Right cardiac atrium (tissue), 5 donors: ENCODE data around the gene ADGRE1. TPM values are rescaled to one million over a fixed set of nuclear protein-coding genes. Genes with fewer than 3 reads are reported as not detected.

Source experiments
- ATAC-seq, 2 donors: fragments of 200-7000 bp; cut with Tn5 transposase; one replicate each; pipeline versions ENCODE4 v1.8.0 to v1.9.1; 2020; ENCODE audit warnings: moderate library complexity in 2 of 2, mild to moderate bottlenecking in 1 of 2
- DNase-seq, 3 donors: peaks; one replicate each; pipeline ENCODE4 v3.0.0-alpha.2; 2020
- H3K27ac ChIP-seq: one replicate; pipeline ENCODE4 v1.5.1; 2013; ENCODE audit warnings: mild to moderate bottlenecking, low read length, control low read depth, moderate library complexity
- H3K27me3 ChIP-seq: one replicate; pipeline ENCODE4 v1.6.1; 2013; ENCODE audit not compliant: control insufficient read depth, insufficient read depth
- H3K4me1 ChIP-seq: one replicate; pipeline ENCODE4 v1.6.1; 2013; ENCODE audit warnings: low read length; ENCODE audit not compliant: control insufficient read depth, insufficient read depth
- H3K4me3 ChIP-seq: one replicate; pipeline ENCODE4 v1.5.1; 2013; ENCODE audit warnings: low read length, control low read depth
- H3K9me3 ChIP-seq: one replicate; pipeline ENCODE4 v1.6.1; 2013; ENCODE audit warnings: low read length; ENCODE audit not compliant: control insufficient read depth
- WGBS: extraction: QIAGEN DNeasy Blood & Tissue Kit; methylation state at CpG from one replicate; pipeline ENCODE4 v1.1.7; 2013; 5-methylcytosine and 5-hydroxymethylcytosine counted together
- intact Hi-C, 4 donors: fragments of 100-400 bp; cut with DNase I; formaldehyde crosslinking; loops; one replicate each; pipeline versions ENCODE4 v1.11.0 to v1.14.0; 2022 to 2023
- polyA plus RNA-seq: library from polyadenylated mRNA; stranded (reverse); fragments of 200-250 nt; gene quantifications from one replicate; pipeline ENCODE4 v1.2.3, GENCODE V29; 2013
- total RNA-seq, 4 donors: library from RNA; stranded (reverse); fragmentation: NEBNext Ultra II Directional; extraction: Animal tissue kit (Norgen Biotek cat#: 25700); gene quantifications; one replicate each; pipeline ENCODE4 v1.2.1, GENCODE V29; 2021
- donor health status: healthy with polysubstance abuse.
- donor health status: DM: no; HTN: yes; CAD: no.
- donor health status: DM: no; HTN: no; CAD: no.
- donor health status: DM: no; HTN: yes; CAD: no; lungs with severe emphysema.
- donor health status: DM: yes; HTN: yes; CAD: no.

The ADGRE1 gene
- total and polyA plus RNA-seq, 5 donors: 0.25 to 0.53 (median 0.38) TPM; not detected in 1

DNA sequence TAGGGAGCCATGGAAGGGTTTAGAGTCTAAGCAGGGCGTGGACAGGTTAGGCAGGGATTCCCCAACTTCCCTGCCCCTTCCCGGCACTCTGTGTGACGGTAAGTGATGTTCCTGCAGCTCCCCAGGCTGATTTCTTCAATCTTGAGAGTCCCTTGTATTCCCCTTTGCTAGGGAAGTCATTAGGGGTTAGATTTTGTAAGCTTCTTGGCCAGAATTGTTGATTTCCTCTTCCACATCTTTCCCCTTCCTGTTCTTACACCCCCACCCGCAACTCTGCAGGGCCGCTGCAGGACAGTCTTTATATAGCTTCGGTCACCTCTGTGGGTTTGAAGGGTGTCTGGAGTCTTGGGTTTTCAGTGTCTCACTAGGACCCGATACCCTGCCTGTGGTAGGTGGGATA is 10.6 kb upstream of the ADGRE1 start:
- ATAC-seq (no peak), DNase-seq (no peak)
- Histone ChIP-seq H3K4me1 (no peaks in the 10 kb centered on the region), H3K4me3 (no peak overlapping the region), H3K9me3 (peaks cover 5% of the 10 kb centered on the region), H3K27me3 (no peaks in the 10 kb centered on the region), H3K27ac (no peak overlapping the region)
- intact Hi-C loops: no loop called here
- WGBS: 57% methylated on average over 7 of the region's 7 CpGs

- Histone ChIP-seq H3K27me3 (no peaks in the 10 kb centered on the region), H3K9me3 (peaks cover 5% of the 10 kb centered on the region), H3K27ac (no peak overlapping the region), H3K4me3 (no peak overlapping the region), H3K4me1 (no peaks in the 10 kb centered on the region)
- DNase-seq (no peak), ATAC-seq (no peak)
- intact Hi-C loops: no loop called here
- WGBS: 77% methylated on average over 4 of the region's 4 CpGs
Measured at GRCh38 chr19:6877766-6878165, 9.6 kb upstream of the ADGRE1 start.

GRCh38 chr19:6886277-6886897 is 992 bp upstream of the ADGRE1 start:
- intact Hi-C loops: no loop called here
- no peak for ATAC-seq
- 75% methylated on average over 7 of the region's 7 CpGs for WGBS
- DNase-seq: no peak
- Histone ChIP-seq H3K27me3 (no peaks in the 10 kb centered on the region), H3K9me3 (no peaks in the 10 kb centered on the region), H3K4me1 (no peaks in the 10 kb centered on the region), H3K4me3 (no peak overlapping the region), H3K27ac (no peak overlapping the region)

DNA sequence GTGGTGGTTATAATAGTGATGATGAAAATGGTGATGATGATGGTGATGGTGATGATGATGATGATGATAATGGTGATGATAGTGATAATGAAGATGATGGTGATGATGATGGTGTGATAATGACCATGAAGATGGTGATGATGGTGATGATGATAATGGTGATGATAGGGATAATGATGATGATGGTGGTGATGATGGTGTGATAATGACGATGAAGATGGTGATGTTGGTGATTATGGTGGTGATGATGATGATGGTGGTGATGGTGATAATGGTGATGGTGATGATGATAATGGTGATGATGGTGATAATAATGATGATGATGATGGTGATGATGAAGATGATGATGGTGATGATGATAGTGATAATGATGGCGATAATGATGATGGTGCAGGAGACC is 1.6 kb downstream of the ADGRE1 start:
- H3K27me3 ChIP-seq: no peaks in the 10 kb centered on the region
- no peak for ATAC-seq
- 90% methylated on average over 2 of the region's 2 CpGs for WGBS

GRCh38 chr19:6890401-6890913 is 3.1 kb downstream of the ADGRE1 start:
- no peak for DNase-seq
- no peak for ATAC-seq
- WGBS: 50% methylated on average over 3 of the region's 3 CpGs
- Histone ChIP-seq H3K27ac (no peak overlapping the region), H3K27me3 (no peaks in the 10 kb centered on the region), H3K9me3 (peaks cover 3% of the 10 kb centered on the region), H3K4me3 (no peak overlapping the region), H3K4me1 (no peaks in the 10 kb centered on the region)
- intact Hi-C loops: no loop called here

More for the DNA sequence above, 1.6 kb downstream of the ADGRE1 start:
- no peak for DNase-seq
- Histone ChIP-seq H3K4me1 (no peaks in the 10 kb centered on the region), H3K4me3 (no peak overlapping the region), H3K27ac (no peak overlapping the region), H3K9me3 (no peaks in the 10 kb centered on the region)
- intact Hi-C loops: no loop called here

DNA sequence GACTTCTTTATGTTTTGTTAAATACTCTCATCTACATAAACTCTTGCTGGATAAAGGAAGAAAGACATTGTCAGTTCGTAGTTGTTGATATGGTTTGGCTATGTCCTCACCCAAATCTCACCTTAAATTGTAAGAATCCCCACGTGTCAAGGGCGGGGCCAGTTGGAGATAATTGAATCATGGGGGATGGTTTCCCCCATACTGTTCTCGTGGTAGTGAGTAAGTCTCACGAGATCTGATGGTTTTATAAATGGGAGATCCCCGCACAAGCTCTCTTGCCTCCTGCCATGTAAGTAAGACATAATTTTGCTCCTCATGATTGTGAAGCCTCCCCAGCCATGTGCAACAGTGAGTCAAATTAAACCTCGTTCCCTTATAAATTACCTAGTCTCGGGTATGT is 3.6 kb downstream of the ADGRE1 start:
- ATAC-seq (no peak), DNase-seq (no peak)
- 67% methylated on average over 8 of the region's 8 CpGs for whole genome bisulfite sequencing
- Histone ChIP-seq H3K27me3 (no peaks in the 10 kb centered on the region), H3K4me1 (no peaks in the 10 kb centered on the region), H3K4me3 (no peak overlapping the region), H3K27ac (no peak overlapping the region), H3K9me3 (peaks cover 3% of the 10 kb centered on the region)
- intact Hi-C loops: no loop called here

DNA sequence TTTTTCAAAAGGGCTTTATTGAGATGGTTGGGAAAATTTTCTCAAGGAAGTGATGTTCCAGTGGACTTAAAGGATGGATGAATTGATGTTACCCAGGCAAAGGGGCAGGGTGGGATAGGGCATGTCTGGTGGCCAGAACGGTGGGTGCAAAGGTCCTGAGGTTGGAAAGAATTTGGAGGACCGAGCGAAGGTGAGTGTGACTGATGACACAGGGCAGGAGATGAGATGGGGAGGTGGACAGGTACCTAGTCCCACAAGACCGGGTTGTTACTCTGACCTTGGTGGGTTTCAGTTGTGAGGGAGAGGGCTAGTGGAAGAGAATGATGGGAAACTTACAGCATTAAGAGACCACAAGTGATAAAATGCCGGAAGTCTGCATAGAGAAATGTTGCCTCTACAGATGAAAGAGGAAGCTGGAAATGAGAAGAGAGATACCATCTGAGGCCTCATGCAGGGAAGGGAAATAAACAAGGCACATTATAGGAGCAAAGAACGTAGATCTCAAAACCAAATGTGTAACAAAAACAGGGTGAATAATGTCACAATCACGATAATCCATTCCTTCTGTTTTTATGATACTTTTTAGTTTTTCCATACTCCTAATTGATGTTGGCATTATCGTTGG is 4.5 kb downstream of the ADGRE1 start:
- WGBS: 62% methylated on average over 8 of the region's 8 CpGs
- ATAC-seq (no peak), DNase-seq (no peak)
- H3K4me3 ChIP-seq: no peak overlapping the region
- H3K27me3 ChIP-seq: no peaks in the 10 kb centered on the region
- peaks cover 3% of the 10 kb centered on the region for H3K9me3 ChIP-seq
- intact Hi-C loops: no loop called here
- H3K27ac ChIP-seq: no peak overlapping the region
- no peaks in the 10 kb centered on the region for H3K4me1 ChIP-seq

DNA sequence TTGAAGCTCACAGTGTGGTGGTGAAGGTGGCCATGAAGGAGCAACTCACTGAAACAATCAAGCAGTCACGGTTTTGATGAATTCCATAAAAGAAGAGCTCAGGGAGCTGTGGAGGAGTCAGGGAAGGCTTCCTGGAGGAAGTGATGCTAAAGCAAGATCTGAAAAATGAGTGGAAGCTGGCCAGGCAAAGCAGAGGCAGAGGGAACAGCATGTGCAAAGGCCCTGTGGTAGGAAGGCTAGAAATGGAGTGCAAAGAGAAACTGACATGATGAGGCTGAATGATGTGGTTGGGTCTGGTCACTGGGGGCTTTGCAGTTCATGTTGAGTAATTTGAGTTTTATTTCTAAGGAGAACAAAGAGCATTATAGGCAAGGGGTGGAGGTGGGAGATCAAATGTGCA is 6.9 kb downstream of the ADGRE1 start:
- no peak overlapping the region for H3K27ac ChIP-seq
- no peak overlapping the region for H3K4me3 ChIP-seq
- DNase-seq: no peak
- WGBS: 86% methylated on average over 1 of the region's 1 CpG
- intact Hi-C loops: no loop called here
- H3K27me3 ChIP-seq: no peaks in the 10 kb centered on the region
- no peaks in the 10 kb centered on the region for H3K4me1 ChIP-seq
- no peak for ATAC-seq
- H3K9me3 ChIP-seq: peaks cover 3% of the 10 kb centered on the region

DNA sequence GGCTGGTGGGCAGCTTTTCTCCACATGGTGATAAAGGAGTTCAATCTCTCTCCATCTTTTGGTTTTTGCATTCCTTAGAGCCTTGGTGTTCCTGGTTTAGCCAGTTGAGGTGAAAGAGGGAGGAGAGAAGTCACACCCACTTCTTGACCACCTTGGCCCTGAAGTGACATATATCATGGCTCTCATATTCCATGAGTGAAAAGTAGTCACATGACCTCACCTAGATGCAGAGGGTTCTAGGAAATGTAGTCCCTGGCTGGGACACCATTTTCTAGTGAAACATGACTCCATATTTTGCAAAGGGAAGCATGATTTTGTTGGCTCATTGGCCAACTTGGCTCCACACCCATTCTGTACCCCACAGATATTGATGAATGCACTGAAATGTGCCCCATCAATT is 16.1 kb downstream of the ADGRE1 start:
- ATAC-seq (no peak), DNase-seq (no peak)
- Histone ChIP-seq H3K4me3 (no peak overlapping the region), H3K27me3 (no peaks in the 10 kb centered on the region), H3K9me3 (peaks cover 10% of the 10 kb centered on the region), H3K4me1 (no peaks in the 10 kb centered on the region), H3K27ac (no peak overlapping the region)
- intact Hi-C loops: no loop called here

GRCh38 chr19:6906559-6907060 is 19.2 kb downstream of the ADGRE1 start:
- no peak for DNase-seq
- intact Hi-C loops: no loop called here

GRCh38 chr19:6911523-6911922 is 24.1 kb downstream of the ADGRE1 start:
- no peaks in the 10 kb centered on the region for H3K4me1 ChIP-seq
- intact Hi-C loops: no loop called here
- H3K4me3 ChIP-seq: no peak overlapping the region
- WGBS: 39% methylated on average over 3 of the region's 3 CpGs
- H3K9me3 ChIP-seq: peaks cover 4% of the 10 kb centered on the region
- DNase-seq (no peak), ATAC-seq (no peak)
- H3K27me3 ChIP-seq: no peaks in the 10 kb centered on the region
- no peak overlapping the region for H3K27ac ChIP-seq

More at GRCh38 chr19:6906559-6907060, 19.2 kb downstream of the ADGRE1 start:
- WGBS: 76% methylated on average over 3 of the region's 3 CpGs
- Histone ChIP-seq H3K9me3 (peaks cover 2% of the 10 kb centered on the region), H3K4me1 (no peaks in the 10 kb centered on the region), H3K27me3 (no peaks in the 10 kb centered on the region), H3K27ac (no peak overlapping the region), H3K4me3 (no peak overlapping the region)
- ATAC-seq: no peak
